Measurements from ENCODE around the gene RPA1. TPM values are rescaled to one million over a fixed set of nuclear protein-coding genes. Genes with fewer than 3 reads are reported as not detected.
A peak's percentile ranks its signal among the peaks of the same experiment; 100 is the strongest.
"Not testable (repeated sequence)": the region's sequence is repeated elsewhere in the genome, so short reads cannot be mapped to it uniquely, and the experiment has no call there.

Gene RPA1
- total and polyA plus RNA-seq, 12 donors: 12.9 to 109 (median 23.3) TPM

DNA sequence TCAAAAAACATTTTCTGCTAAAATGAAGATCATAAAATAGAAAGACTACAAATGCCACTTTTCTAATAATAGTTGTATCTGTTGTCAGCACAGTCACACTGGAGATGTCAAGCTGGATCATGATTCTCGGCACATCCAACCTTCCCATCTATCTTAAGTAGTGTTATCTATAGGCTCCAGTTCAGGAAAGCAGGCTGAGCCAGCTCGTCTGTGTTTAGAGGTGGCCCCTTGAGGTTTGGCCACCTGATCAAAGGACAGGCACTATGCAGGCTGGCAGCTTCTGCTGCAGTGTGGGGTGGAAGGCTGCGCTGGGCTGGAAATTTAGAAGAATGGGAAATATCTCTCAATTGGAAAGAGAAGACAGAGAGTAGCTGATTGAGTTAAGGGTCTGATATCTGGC, 32.5 kb upstream of the RPA1 start:
- no peak for DNase-seq
- H3K27me3 ChIP-seq: no peaks in the 10 kb centered on the region
- peaks cover 0 to 13% of the 10 kb centered on the region in 2 donors for H3K36me3 ChIP-seq (replicated peaks in 1 of 2)
- peak overlapping the region in 1 of 5 donors; percentile 28 for H3K27ac ChIP-seq
- H3K9me3 ChIP-seq (replicated peaks in 1 of 3): no peaks in the 10 kb centered on the region
- H3K4me3 ChIP-seq: no peak overlapping the region
- 68 to 100% (median 81%) methylated on average over 3 of the region's 3 CpGs for WGBS, 4 donors
- H3K4me1 ChIP-seq (replicated peaks in 1 of 2): peaks cover 0 to 20% of the 10 kb centered on the region in 2 donors
- intact Hi-C loops (cut with DNase I): no loop called here
- TF ChIP-seq, protein P1, sequence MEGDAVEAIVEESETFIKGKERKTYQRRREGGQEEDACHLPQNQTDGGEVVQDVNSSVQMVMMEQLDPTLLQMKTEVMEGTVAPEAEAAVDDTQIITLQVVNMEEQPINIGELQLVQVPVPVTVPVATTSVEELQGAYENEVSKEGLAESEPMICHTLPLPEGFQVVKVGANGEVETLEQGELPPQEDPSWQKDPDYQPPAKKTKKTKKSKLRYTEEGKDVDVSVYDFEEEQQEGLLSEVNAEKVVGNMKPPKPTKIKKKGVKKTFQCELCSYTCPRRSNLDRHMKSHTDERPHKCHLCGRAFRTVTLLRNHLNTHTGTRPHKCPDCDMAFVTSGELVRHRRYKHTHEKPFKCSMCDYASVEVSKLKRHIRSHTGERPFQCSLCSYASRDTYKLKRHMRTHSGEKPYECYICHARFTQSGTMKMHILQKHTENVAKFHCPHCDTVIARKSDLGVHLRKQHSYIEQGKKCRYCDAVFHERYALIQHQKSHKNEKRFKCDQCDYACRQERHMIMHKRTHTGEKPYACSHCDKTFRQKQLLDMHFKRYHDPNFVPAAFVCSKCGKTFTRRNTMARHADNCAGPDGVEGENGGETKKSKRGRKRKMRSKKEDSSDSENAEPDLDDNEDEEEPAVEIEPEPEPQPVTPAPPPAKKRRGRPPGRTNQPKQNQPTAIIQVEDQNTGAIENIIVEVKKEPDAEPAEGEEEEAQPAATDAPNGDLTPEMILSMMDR (IDR thresholded peaks at IDR 0.05): no peak
- TF ChIP-seq POLR2A (IDR thresholded peaks at IDR 0.05): no peak

DNA sequence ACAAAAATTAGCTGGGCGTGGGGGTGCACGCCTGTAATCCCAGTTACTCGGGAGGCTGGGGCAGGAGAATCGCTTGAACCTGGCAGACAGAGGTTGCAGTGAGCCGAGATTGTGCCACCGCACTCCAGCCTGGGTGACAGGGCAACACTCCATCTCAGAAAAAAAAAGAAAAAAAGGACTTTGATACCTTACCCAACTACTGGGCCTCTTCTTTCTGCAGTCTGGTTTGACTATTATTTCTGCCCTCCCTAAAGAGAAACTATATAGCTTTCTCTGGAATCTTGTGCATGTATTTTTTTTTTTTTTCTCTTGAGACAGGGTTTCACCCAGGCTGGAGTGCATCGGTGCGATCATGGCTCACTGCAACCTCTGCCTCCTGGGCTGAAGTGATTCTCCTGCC, 32.0 kb upstream of the RPA1 start:
- DNase-seq; H3K27ac ChIP-seq; H3K9me3 ChIP-seq (replicated peaks in 1 of 3); H3K27me3 ChIP-seq; H3K4me3 ChIP-seq; intact Hi-C loops (cut with DNase I): not testable (repeated sequence)
- Histone ChIP-seq H3K36me3 (replicated peaks in 1 of 2) (peaks cover 0 to 13% of the 10 kb centered on the region in 2 donors), H3K4me1 (replicated peaks in 1 of 2) (peaks cover 0 to 20% of the 10 kb centered on the region in 2 donors)
- WGBS, 4 donors: 94 to 98% (median 95%) methylated on average over 8 of the region's 8 CpGs

- Histone ChIP-seq H3K4me1 (replicated peaks in 1 of 2) (peaks cover 0 to 11% of the 10 kb centered on the region in 2 donors), H3K27ac (no peak overlapping the region), H3K9me3 (replicated peaks in 1 of 3) (no peaks in the 10 kb centered on the region), H3K4me3 (no peak overlapping the region), H3K27me3 (no peaks in the 10 kb centered on the region), H3K36me3 (replicated peaks in 1 of 2) (peaks cover 0 to 24% of the 10 kb centered on the region in 2 donors)
- TF ChIP-seq POLR2A (IDR thresholded peaks at IDR 0.05): no peak
- TF ChIP-seq, protein P1 (IDR thresholded peaks at IDR 0.05): no peak
- DNase-seq: no peak
- intact Hi-C loops (cut with DNase I): no loop called here
- 87 to 96% (median 95%) methylated on average over 5 to 7 of the region's 7 CpGs for WGBS, 4 donors
These were observed 29.6 kb upstream of the RPA1 start for GRCh38 chr17:1800240-1800639.

DNA sequence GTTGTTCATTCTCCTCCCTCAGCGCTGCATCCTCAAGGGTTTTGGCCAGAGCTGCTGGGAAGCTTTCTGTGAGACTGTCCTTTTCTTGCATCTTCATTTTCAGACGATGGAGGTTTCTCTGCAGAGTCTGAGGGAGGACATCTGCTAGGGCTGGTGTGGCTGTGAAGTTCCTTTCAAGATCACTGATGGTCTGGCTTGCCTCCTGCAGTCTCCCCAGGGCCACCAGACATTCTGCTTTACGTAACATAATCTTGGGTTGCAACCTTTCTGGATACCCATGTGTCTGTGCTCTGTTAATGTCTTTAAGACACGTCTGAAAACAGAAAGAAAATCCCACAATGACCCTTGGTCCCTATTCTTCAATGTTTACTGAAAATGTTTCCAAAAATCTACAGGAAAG, 29.1 kb upstream of the RPA1 start:
- TF ChIP-seq POLR2A (IDR thresholded peaks at IDR 0.05): no peak
- TF ChIP-seq, protein P1 (IDR thresholded peaks at IDR 0.05): no peak
- Histone ChIP-seq H3K9me3 (replicated peaks in 1 of 3) (no peaks in the 10 kb centered on the region), H3K36me3 (replicated peaks in 1 of 2) (peaks cover 0 to 24% of the 10 kb centered on the region in 2 donors), H3K4me1 (replicated peaks in 1 of 2) (peaks cover 0 to 11% of the 10 kb centered on the region in 2 donors), H3K27me3 (no peaks in the 10 kb centered on the region), H3K27ac (no peak overlapping the region), H3K4me3 (no peak overlapping the region)
- intact Hi-C loops (cut with DNase I): no loop called here
- DNase-seq: no peak
- 79 to 92% (median 91%) methylated on average over 4 of the region's 4 CpGs for WGBS, 4 donors

- TF ChIP-seq, protein P1 (IDR thresholded peaks at IDR 0.05): no peak
- 100% methylated on average over 1 of the region's 1 CpG for WGBS, 4 donors
- intact Hi-C loops (cut with DNase I): no loop called here
- H3K4me1 ChIP-seq (replicated peaks in 1 of 2): peaks cover 0 to under 1% of the 10 kb centered on the region in 2 donors
- no peak overlapping the region for H3K27ac ChIP-seq
- H3K36me3 ChIP-seq (replicated peaks in 1 of 2): peaks cover 0 to 24% of the 10 kb centered on the region in 2 donors
- H3K27me3 ChIP-seq: no peaks in the 10 kb centered on the region
- H3K9me3 ChIP-seq (replicated peaks in 1 of 3): no peaks in the 10 kb centered on the region
- DNase-seq: no peak
- H3K4me3 ChIP-seq: no peak overlapping the region
These were observed 27.4 kb upstream of the RPA1 start for GRCh38 chr17:1802429-1802828.
